ENCODE data around the gene PRKCZ.
A peak's percentile ranks its signal among the peaks of the same experiment; 100 is the strongest.

The PRKCZ gene

GRCh38 chr1:2049718-2050431 is at the start of gene PRKCZ:
PRKCZ (plus strand) TSS chr1:2050411; CDS start chr1:2050631, 220 bp downstream.
- peak; percentile 92 to 94 for DNase-seq

DNA sequence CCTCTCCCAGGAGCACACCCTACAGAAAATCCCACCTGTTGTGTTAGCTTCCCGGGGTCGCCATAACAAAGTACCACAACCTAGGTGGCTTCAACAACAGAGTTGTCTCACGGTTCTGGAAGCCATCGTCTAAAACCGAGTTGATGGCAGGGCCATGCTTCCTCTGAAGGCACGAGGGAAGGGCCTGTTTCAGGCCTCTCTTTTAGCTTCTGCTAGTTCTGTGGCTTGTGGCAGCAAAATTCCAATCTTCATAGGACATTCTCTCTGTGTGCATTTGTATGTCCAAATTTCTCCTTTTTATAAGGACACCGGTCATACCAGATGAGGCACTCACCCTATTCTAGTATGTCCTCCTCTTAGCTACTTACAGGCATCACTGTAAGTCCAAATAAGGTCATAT is 49.8 kb upstream of the PRKCZ start:
- DNase-seq = no peak

GRCh38 chr1:2000850-2001249 is 49.4 kb upstream of the PRKCZ start:
- DNase-seq = no peak

GRCh38 chr1:2001773-2002411 is 48.3 kb upstream of the PRKCZ start:
- no peak for DNase-seq

DNA sequence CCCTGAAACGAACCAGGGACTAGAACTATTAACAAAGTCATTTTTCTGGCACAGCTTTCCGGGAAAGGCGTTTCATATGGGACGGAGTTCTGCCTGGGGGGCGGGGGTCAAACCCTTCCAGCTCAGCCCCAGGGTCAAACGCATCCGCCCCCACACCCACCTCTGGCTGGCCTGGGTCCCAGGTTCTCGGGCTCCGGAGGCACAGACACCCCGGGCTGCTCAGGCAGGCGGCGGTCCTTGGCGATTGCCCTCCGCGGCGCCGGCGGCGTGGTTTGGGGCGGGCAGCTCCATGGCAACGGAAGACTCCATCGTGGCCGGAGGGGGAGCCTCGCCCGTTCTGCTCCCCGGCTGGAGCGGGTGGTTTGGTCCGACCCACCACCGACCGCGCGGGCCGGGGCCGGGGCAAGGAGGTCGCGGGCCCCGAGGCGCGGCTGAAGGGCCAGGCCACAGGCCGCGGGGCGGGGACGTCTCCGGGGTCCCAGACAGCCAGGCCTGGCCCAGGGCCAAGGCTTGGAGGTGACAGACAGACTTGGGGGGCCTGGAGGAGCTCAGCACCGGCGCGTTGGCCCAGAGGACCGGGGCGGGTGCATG is 46.6 kb upstream of the PRKCZ start, which contains the start of gene CFAP74:
Gene CFAP74 (minus strand): TSS at position 246 of the 591 bp plus-strand sequence. CDS start 12,830 bp downstream, outside the sequence.
- DNase-seq = peak in 1 of 2 donors; percentile 36

DNA sequence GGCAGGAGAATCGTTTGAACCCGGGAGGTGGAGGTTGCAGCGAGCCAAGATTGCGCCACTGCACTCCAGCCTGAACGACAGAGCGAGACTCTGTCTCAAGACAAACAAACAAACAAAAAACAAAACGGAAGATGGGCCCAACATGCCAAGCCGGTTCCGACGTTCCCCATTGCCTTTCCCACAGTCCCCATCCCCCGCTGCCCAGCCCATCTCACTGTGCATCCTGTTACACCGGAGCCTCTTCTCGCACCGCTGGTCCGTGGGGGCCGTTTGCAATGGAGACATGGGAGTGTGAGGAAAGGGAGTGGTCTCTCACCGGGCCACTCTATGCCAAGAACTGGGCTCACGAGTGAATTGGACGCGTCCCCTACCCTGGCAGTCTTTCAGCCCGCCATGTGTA is 45.4 kb upstream of the PRKCZ start:
- no peak for DNase-seq

DNA sequence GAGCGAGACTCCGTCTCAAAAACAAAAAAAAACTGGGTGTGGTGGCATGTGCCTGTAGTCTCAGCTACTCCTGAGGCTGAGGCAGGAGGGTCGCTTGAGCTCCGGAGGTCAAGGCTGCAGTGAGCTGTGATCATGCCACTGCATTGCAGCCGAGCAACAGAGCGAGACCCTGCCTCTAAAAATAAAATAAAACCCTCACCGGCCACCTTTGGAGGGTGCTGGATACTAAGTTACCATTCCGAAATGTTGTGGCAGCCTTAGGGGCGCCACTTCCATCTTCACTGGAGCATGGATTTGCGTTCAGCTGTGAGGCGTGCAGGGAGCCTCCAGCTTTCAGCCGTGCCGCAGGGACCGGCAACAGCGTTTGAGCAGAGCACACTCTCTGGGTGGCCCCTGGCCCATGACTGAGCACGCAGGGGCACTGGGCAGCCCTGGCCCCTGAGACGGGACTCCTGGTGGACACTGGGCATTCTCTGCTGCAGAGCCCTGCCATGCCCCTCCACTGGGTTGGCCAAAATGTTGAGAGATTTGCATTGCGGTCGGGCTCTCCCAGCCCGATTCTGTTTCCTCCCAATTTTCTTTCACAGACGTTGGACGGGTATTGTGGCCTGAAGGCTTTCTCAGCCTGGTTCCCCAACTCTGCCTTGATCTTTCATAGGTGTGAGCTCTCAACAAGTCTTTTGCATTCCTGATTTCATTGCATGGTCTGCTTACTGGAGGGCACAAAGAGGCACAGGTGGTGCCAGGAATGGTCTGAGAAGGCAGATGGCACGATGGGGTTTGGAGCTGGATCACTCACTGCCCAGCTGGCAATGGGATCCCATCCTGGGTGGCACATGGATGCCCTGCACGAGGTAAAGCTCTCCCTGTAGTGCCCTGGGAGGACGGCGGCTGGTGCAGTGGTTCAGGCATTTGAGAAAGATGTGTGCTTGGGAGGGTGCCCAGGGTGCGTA is 40.8 kb upstream of the PRKCZ start:
- no peak for DNase-seq

DNA sequence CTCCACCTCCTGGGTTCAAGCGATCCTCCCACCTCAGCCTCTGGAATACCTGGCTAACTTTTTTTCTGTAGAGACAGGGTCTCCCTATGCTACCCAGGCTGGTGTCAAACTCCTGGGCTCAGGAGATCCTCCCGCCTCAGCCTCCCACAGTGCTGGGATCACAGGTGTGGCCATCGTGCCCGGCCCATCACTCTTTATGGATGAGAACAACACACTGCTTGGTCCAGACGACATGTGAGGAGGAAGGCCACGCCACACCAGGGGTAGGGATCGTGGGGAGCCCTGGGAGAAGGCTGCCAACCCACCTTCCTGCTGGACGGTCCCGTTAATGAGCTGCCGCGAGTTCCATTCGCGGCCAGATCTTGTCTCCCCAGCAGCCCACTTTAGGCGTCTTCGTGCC is 36.0 kb upstream of the PRKCZ start:
- no peak for DNase-seq

GRCh38 chr1:2014741-2015735 is 35.2 kb upstream of the PRKCZ start:
- no peak for DNase-seq

DNA sequence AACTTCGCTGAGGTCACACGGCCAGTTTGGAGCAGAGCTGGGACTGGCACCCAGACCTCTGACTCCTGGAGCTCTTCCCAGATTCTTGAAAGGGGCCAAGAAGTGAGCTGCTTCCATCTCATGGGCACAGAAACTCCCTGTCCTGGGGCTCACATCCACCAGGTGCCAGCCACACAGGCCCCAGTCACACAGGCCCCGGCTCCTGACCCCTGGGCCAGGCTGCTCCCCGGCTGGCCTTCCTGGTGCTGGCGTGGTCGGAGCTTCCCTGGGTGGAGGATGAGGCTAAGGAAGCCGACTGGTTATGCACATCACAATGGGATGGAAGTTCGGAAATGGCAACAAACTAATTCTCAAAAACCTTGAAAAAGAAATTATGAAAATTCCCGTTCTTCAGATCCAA is 34.1 kb upstream of the PRKCZ start:
- no peak for DNase-seq

DNA sequence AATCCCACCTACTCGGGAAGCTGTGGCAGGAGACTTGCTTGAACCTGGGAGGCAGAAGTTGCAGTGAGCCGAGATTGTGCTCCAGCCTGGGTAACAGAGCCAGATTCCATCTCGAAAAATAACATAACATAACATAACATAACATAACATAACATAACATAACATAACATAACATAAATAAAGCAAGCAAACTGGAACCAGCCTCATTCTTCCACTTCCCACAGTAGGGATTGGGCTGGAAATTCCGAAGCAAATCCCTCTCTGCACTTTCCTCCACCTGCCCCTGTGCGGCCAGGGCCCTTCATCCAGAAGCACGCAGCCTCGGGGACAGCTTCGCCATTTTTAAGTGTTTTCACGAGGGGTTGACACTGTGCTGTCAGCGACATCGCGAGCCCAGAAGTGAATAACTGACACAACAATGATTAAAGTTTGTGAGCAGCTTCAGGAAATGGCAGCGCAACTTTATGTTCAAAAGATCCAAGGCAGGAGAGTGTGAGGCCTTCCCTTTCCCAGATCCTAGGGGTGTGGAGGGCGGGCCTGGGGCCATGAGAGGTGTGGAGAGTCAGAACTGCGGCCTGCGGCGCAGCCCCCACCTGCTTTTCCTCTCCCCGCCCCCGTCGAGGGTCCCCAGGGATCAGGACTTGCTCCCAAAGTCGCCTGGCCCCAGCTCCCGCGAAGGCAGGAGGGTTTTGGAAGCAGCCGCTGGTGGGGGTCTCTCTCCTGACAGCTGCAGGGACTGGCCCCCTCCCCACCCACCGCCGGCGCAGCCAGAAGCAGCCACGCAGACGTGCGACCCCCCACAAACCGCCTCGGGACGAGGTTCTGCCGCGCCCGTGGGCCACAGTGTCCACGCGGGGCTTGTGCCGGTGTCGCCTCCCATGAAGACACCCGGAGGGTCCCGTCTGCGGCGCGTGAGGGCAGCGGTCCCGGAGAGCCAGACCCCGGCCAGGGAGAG is 31.7 kb upstream of the PRKCZ start:
- no peak for DNase-seq

- peak in 1 of 2 donors; percentile 36 for DNase-seq
These were observed 31.1 kb upstream of the PRKCZ start, which contains the start of gene GABRD for GRCh38 chr1:2019172-2019543. GABRD (plus strand) TSS chr1:2019345; CDS start chr1:2019424, 79 bp downstream.

- DNase-seq = no peak
These were observed 30.5 kb upstream of the PRKCZ start for GRCh38 chr1:2019571-2020309.

- no peak for DNase-seq
These were observed 29.9 kb upstream of the PRKCZ start for GRCh38 chr1:2020310-2020655.

DNA sequence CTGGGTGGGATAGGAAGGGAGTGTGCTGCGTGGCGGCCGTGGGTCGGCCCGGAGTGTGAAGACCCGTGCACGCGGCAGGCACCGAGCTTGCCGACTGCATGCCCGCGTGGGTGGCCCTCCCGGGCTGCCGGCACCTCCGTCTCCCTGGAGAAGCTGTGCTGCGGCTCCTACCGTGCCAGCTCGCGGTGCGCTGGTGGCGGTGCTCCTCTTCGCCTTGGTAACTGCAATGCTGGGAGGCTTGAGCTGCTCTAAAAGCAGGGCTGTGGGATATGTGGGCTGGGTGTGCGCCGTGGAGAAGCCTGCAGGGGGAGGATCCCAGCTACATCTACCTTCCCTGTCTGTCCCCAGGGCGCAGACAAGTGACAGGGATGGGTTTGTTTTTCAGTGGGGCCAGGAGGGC is 28.7 kb upstream of the PRKCZ start:
- no peak for DNase-seq

GRCh38 chr1:2022063-2022770 is 28.0 kb upstream of the PRKCZ start:
- DNase-seq = no peak

- DNase-seq = no peak
These were observed 27.0 kb upstream of the PRKCZ start for GRCh38 chr1:2023187-2023586.

DNA sequence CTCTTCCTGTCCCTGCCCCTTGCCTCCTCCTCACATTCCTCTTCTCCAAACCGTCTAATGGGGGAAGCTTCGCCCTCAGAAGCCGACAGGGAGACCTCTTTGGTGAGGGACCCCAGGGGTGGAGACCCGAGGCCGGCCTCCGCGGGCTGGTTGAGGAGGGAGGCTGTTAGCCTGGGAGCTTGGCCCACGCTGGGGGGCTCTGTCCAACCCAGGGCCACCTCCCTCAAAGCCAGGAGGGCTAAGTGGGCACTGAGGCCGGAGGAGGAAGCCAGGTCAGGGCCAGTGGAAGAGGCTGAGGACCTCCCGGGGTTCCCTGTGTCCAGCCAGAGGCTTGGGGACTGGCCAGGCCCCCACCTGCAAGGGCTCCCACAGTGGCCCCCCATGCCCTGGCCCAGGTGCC is 25.8 kb upstream of the PRKCZ start:
- no peak for DNase-seq

GRCh38 chr1:2024887-2025286 is 25.3 kb upstream of the PRKCZ start:
- DNase-seq = no peak
